G401 (cell line): Measurements from ENCODE around the gene TOP3B. TPM values are rescaled to one million over a fixed set of nuclear protein-coding genes. Genes with fewer than 3 reads are reported as not detected.

Experiments
- DNase-seq: peaks from one replicate; pipeline ENCODE4 v3.0.0-alpha.2; 2015; ENCODE audit warnings: low spot score
- in situ Hi-C: cut with HindIII; loops from 2 replicates; pipeline ENCODE4 v1.10.0; 2016; ENCODE audit warnings: low sequenced_read_pairs, mixed read lengths
- total RNA-seq: library from RNA; depleted of rRNA; stranded (reverse); fragments of >200 nt; shearing (Covaris generic); gene quantifications from 2 replicates; pipeline ENCODE4 v1.2.3, GENCODE V29; 2014

TOP3B gene
- total RNA-seq, 1 experiment from 2014 or later: 24.8 TPM

- no peak for DNase-seq
- in situ Hi-C loops: no loop called here
These were observed 33.0 kb upstream of the TOP3B start for GRCh38 chr22:22015631-22016030.

GRCh38 chr22:22014285-22014659 is 31.7 kb upstream of the TOP3B start:
- in situ Hi-C loops: no loop called here
- no peak for DNase-seq

GRCh38 chr22:22013559-22014284 is 31.1 kb upstream of the TOP3B start:
- no peak for DNase-seq
- in situ Hi-C loops: no loop called here

GRCh38 chr22:22011964-22012363 is 29.4 kb upstream of the TOP3B start:
- DNase-seq: no peak
- in situ Hi-C loops: no loop called here

- in situ Hi-C loops: no loop called here
- no peak for DNase-seq
These were observed 27.8 kb upstream of the TOP3B start for GRCh38 chr22:22010358-22010757.

GRCh38 chr22:22009661-22010060 is 27.1 kb upstream of the TOP3B start:
- in situ Hi-C loops: no loop called here

GRCh38 chr22:22006596-22006990 is 24.0 kb upstream of the TOP3B start:
- no peak for DNase-seq
- in situ Hi-C loops: no loop called here

More at GRCh38 chr22:22009661-22010060, 27.1 kb upstream of the TOP3B start:
- DNase-seq: no peak

- in situ Hi-C loops: no loop called here
These were observed 23.5 kb upstream of the TOP3B start for GRCh38 chr22:22005945-22006595.

GRCh38 chr22:22003233-22003632 is 20.6 kb upstream of the TOP3B start:
- in situ Hi-C loops: no loop called here
- no peak for DNase-seq

More at GRCh38 chr22:22005945-22006595, 23.5 kb upstream of the TOP3B start:
- DNase-seq: no peak

- in situ Hi-C loops: no loop called here
- DNase-seq: no peak
These were observed 20.0 kb upstream of the TOP3B start for GRCh38 chr22:22002526-22003055.

GRCh38 chr22:22001664-22002525 is 19.3 kb upstream of the TOP3B start:
- no peak for DNase-seq
- in situ Hi-C loops: no loop called here

- DNase-seq: no peak
- in situ Hi-C loops: no loop called here
These were observed 16.1 kb upstream of the TOP3B start for GRCh38 chr22:21998595-21999247.

GRCh38 chr22:21996175-21996720 is 13.7 kb upstream of the TOP3B start:
- in situ Hi-C loops: no loop called here
- DNase-seq: no peak

- in situ Hi-C loops: no loop called here
- DNase-seq: no peak
These were observed 13.1 kb upstream of the TOP3B start for GRCh38 chr22:21995660-21996059.

- no peak for DNase-seq
- in situ Hi-C loops: no loop called here
These were observed 12.4 kb upstream of the TOP3B start for GRCh38 chr22:21994881-21995444.

GRCh38 chr22:21992593-21993237 is 10.1 kb upstream of the TOP3B start:
- in situ Hi-C loops: no loop called here
- DNase-seq: no peak

GRCh38 chr22:21991774-21992173 is 9.2 kb upstream of the TOP3B start:
- in situ Hi-C loops: no loop called here
- no peak for DNase-seq

- DNase-seq: no peak
- in situ Hi-C loops: no loop called here
These were observed 8.7 kb upstream of the TOP3B start for GRCh38 chr22:21991304-21991596.
